ENCODE data around the gene TTLL13. TPM values are rescaled to one million over a fixed set of nuclear protein-coding genes. Genes with fewer than 3 reads are reported as not detected.
"Not testable (repeated sequence)": the region's sequence is repeated elsewhere in the genome, so short reads cannot be mapped to it uniquely, and the experiment has no call there.

The TTLL13 gene
- total RNA-seq, 1 donor from 2014 or later, result 1.3 TPM

DNA sequence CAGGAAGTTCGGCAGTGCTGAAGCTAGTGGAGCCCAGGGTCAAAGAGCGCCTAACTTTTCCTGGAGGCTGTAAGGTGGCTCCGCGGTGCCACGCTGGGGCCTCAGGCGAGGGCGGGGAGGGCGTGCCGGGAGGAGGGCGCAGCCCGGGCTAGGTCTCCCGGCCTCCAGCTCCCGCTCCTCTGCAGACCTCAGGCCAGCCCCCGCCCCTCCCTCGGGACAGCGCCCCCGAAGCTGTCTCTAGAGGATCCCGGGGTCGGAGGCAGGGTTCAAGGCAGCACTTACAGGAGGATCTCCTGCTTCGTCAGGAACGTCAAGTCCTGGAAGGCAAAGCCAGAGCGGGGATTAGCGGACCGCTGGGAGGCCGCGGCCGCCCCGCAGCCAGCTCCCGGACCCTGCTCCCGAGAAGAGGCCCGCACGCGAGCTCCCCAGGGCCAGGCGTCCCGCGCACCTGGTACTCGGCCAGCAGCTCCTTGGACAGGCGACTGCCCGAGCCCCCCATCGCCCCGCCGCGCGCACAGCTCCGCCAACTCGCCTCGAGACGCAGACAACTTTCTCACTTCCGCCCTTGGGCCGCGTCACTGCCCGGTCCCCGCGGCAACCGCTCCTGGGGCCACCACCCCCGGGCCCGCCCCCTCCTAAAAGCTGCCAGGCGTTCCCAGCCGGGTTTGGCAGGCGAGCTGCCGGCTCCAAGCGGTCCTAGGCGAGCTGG is 15.8 kb upstream of the TTLL13 start, which contains the start of gene CIB1:
Gene CIB1 (minus strand): TSS at position 555 of the 709 bp plus-strand sequence. CDS start 56 bp downstream, at position 499.
- H3K4me1 Mint-ChIP-seq (ENCODE audit: low read depth), result peaks cover 35% of the 10 kb centered on the region
- peaks cover 57% of the 10 kb centered on the region for H3K36me3 Mint-ChIP-seq (ENCODE audit: low read depth)
- DNase-seq (ENCODE audit: low spot score), result peak; percentile 97
- H3K27ac Mint-ChIP-seq, result peak within 1 kb of the TSS; percentile 86
- intact Hi-C loops (cut with micrococcal nuclease), result loop anchor here (1.0 to 10.0 kb wide), 6 partner anchors 32 to 701 kb away; partner anchors contain the start of genes HDDC3, NGRN, SEMA4B and UNC45A
- peak within 1 kb of the TSS; percentile 92 for H3K4me3 Mint-ChIP-seq (ENCODE audit: low read depth)
- no peaks in the 10 kb centered on the region for H3K9me3 Mint-ChIP-seq
- no peaks in the 10 kb centered on the region for H3K27me3 Mint-ChIP-seq (ENCODE audit: low read depth)

DNA sequence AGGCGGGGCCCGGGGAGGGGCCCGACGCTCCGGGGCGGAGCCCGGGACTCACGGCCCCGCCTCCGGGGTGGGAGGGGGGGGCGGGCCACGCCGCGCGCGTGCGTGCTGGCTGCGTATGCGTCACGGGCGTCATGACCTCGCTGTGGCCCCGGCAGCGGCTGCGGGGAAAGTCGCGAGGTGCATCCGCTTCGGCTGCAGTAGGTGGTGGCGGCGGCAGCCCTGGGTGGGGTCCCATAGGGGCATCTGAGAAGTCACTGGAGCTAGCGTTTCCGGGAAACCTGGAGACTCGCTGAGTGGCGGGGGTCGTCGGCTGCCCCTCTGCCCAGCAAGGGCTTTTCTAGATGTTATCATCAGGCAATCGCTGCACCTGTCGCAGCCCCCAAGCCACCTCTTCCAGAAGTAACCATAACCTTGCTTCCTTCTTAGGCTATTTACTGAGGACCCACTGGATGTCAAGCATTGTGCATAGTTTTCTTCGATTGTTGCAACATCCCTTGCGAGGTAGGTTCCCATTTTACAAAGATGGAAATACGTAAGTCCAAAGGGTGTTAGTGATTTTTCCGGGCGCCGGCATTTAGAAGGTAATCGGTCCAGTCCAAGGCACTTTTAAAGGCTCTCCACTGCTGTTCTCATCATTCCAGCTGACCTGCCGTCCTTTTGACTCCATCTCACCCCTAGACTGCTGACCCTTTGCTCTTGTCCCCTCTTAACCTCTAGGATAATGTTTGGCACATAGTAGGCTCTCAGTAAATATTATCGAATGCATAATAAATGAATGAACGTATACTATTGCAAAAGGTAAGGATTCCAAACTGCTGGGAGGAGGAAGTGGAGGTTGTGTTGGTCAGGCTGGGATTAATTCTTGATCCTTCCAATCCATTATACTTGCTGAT is 15.0 kb upstream of the TTLL13 start, which contains the start of gene GDPGP1:
Gene GDPGP1 (plus strand): TSS at position 114 of the 893 bp plus-strand sequence. CDS start 6,700 bp downstream, outside the sequence.
- no peak for DNase-seq (ENCODE audit: low spot score)
- Mint-ChIP-seq H3K4me1 (ENCODE audit: low read depth) (peaks cover 41% of the 10 kb centered on the region), H3K27me3 (ENCODE audit: low read depth) (no peaks in the 10 kb centered on the region), H3K36me3 (ENCODE audit: low read depth) (peaks cover 55% of the 10 kb centered on the region), H3K9me3 (no peaks in the 10 kb centered on the region), H3K27ac (peak within 1 kb of the TSS; percentile 86), H3K4me3 (ENCODE audit: low read depth) (peak within 1 kb of the TSS; percentile 92)
- intact Hi-C loops (cut with micrococcal nuclease), result loop anchor here (1.0 to 10.0 kb wide), 6 partner anchors 31 to 700 kb away; partner anchors contain the start of genes HDDC3, NGRN, SEMA4B and UNC45A

DNA sequence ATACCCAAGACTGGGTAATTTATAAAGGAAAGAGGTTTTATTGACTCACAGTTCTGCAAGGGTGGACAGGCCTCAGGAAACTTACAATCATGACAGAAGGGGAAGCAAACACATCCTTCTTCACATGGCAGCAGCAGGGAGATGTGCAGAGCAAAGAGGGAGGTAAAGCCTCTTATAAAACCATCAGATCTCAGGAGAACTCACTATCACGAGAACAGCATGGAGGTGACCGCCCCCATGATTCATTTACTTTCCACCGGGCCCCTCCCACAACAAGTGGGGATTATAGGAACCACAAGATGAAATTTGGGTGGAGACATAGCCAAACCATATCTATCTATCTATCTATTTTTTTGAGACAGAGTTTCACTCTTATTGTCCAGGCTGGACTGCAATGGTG is 10.0 kb upstream of the TTLL13 start:
- no peak for DNase-seq (ENCODE audit: low spot score)
- H3K9me3 Mint-ChIP-seq, result no peaks in the 10 kb centered on the region

DNA sequence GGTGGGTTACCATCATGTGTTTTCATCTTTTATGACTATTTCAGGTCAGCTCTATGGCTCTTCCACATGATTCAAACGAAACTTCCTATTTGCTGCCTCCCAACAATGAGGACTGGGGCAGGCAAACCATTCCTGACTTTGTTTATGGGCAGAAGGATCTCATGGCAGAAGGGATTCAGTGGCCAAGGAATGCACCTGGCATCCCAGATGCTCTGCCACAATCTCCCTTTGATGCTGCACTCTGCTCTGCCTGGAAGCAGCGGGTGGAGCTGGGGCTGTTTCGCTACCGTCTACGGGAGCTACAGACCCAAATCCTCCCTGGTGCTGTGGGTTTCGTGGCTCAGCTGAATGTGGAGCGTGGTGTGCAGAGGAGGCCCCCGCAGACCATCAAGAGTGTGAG is 8.5 kb upstream of the TTLL13 start:
- intact Hi-C loops (cut with micrococcal nuclease), result no loop called here
- Mint-ChIP-seq H3K36me3 (ENCODE audit: low read depth) (peaks cover 27% of the 10 kb centered on the region), H3K4me3 (ENCODE audit: low read depth) (no peak overlapping the region), H3K27ac (no peak overlapping the region), H3K9me3 (no peaks in the 10 kb centered on the region), H3K27me3 (ENCODE audit: low read depth) (no peaks in the 10 kb centered on the region), H3K4me1 (ENCODE audit: low read depth) (peaks cover 10% of the 10 kb centered on the region)
- no peak for DNase-seq (ENCODE audit: low spot score)

More for the DNA sequence above, 10.0 kb upstream of the TTLL13 start:
- peaks cover 16% of the 10 kb centered on the region for H3K4me1 Mint-ChIP-seq (ENCODE audit: low read depth)
- H3K27ac Mint-ChIP-seq, result no peak overlapping the region
- H3K4me3 Mint-ChIP-seq (ENCODE audit: low read depth), result no peak overlapping the region
- intact Hi-C loops (cut with micrococcal nuclease), result loop anchor here (10.0 kb wide), 1 partner anchor 695 kb away; the partner anchor contains the start of genes HDDC3 and UNC45A
- no peaks in the 10 kb centered on the region for H3K27me3 Mint-ChIP-seq (ENCODE audit: low read depth)
- peaks cover 28% of the 10 kb centered on the region for H3K36me3 Mint-ChIP-seq (ENCODE audit: low read depth)

DNA sequence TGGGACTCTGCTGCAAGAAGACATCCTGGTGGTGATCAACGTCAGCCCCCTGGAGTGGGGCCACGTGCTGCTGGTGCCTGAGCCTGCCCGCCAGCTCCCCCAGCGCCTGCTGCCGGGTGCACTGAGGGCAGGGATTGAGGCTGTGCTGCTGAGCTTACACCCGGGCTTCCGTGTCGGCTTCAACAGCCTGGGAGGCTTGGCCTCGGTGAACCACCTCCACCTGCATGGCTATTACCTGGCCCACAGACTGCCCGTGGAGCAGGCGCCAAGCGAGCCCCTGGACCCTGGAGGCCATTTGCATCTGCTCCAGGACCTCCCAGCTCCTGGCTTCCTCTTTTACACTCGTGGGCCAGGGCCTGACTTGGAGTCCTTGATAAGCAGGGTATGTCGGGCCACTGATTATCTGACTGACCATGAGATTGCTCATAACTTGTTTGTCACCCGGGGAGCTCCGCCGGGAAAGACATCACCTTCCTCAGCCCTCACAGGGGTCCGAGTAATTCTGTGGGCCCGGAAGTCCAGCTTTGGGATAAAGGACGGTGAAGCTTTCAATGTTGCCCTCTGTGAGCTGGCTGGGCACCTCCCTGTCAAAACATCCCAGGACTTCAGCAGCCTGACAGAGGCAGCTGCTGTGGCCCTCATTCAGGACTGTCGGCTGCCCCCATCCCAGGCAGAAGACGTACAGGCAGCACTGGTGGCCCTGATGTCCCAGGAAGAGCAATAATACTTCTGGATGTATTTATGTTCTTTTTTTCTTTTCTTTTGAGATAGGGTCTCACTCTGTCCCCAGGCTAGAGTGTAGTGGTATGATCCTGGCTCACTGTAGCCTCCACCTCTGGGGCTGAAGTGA is 7.8 kb upstream of the TTLL13 start:
- H3K36me3 Mint-ChIP-seq (ENCODE audit: low read depth), result peaks cover 20% of the 10 kb centered on the region
- H3K9me3 Mint-ChIP-seq, result no peaks in the 10 kb centered on the region
- no peak overlapping the region for H3K27ac Mint-ChIP-seq
- no peak for DNase-seq (ENCODE audit: low spot score)
- H3K4me3 Mint-ChIP-seq (ENCODE audit: low read depth), result no peak overlapping the region
- peaks cover 10% of the 10 kb centered on the region for H3K4me1 Mint-ChIP-seq (ENCODE audit: low read depth)
- intact Hi-C loops (cut with micrococcal nuclease), result no loop called here
- H3K27me3 Mint-ChIP-seq (ENCODE audit: low read depth), result no peaks in the 10 kb centered on the region

DNA sequence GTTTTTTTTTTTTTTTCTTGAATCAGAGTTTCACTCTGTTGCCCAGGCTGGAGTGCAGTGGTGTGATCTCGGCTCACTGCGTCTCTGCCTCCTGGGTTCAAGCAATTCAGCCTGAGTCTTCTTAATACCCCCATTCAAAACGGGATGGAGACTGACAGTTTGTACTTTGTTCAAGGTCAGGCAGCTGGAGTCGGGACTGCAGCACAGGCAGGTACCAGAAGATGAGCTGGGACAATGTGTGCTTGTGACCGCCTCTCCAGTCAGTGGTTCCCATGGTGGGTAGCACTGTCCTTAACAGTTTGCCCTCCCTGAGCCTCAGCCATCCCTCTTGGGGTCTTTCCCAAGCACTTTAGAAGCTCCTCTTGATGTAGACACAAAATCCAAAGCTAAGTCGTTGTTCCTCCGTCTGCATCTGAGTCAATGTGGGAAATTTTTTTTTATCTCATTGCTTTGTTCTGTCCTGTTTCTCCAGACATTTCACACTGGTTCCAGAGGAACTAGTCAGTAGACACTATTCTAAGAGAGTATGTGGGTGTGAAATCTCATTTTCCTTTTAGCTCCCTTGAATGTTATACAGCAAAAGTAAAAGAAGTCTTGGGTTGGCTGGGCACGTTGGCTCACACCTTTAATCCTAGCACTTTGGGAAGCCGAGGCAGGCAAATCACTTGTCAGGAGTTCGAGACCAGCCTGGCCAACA is 5.3 kb upstream of the TTLL13 start:
- intact Hi-C loops (cut with micrococcal nuclease), result no loop called here
- H3K4me3 Mint-ChIP-seq (ENCODE audit: low read depth), result no peak overlapping the region
- no peaks in the 10 kb centered on the region for H3K27me3 Mint-ChIP-seq (ENCODE audit: low read depth)
- peaks cover 12% of the 10 kb centered on the region for H3K4me1 Mint-ChIP-seq (ENCODE audit: low read depth)
- H3K9me3 Mint-ChIP-seq, result no peaks in the 10 kb centered on the region
- no peak overlapping the region for H3K27ac Mint-ChIP-seq
- DNase-seq (ENCODE audit: low spot score), result no peak
- peaks cover 9% of the 10 kb centered on the region for H3K36me3 Mint-ChIP-seq (ENCODE audit: low read depth)

DNA sequence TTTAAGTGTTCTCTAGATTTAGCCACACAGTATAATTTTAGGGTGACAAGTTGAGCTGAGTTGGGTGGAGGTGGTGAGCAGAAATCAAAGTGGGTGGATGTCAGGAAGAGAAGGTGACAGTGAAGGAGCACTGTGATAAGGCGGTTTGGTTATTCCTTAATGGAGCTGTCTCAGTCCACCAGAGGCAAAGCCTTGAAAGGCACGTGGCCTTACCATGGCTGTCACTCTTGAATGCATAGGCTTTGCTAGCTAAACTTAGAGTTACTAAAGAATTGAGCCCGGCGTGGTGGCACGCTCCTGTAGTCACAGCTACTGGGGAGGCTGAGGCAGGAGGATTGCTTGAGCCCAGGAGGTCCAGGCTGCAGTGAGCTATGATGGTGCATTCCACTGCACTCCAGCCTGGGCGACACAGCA is 560 bp upstream of the TTLL13 start:
- H3K36me3 Mint-ChIP-seq (ENCODE audit: low read depth), result no peaks in the 10 kb centered on the region
- intact Hi-C loops (cut with micrococcal nuclease), result loop anchor here (1.0 kb wide), 1 partner anchor 17 kb away; the partner anchor contains the start of gene NGRN
- peak overlapping the region; percentile 68 for H3K4me3 Mint-ChIP-seq (ENCODE audit: low read depth)
- no peak overlapping the region for H3K27ac Mint-ChIP-seq
- no peaks in the 10 kb centered on the region for H3K9me3 Mint-ChIP-seq
- no peak for DNase-seq (ENCODE audit: low spot score)
- H3K27me3 Mint-ChIP-seq (ENCODE audit: low read depth), result no peaks in the 10 kb centered on the region
- H3K4me1 Mint-ChIP-seq (ENCODE audit: low read depth), result peaks cover 11% of the 10 kb centered on the region

DNA sequence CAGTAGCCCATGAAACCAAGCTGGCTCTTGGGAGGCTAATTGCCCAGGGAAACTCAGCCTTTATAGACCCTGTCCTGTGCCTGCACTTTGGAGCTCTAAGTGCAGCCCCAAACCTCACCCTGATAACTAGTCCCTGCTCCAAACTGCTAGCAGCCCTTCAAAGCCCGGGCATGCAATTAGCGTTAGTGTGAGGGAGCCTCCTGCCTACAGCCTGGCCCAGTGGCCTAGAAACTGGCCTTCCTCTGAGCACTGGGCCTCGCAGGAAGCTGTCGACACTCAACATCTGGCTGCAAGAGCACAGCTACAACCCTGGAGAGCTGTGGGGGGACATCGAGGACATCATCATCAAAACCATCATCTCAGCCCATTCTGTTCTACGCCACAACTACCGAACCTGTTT is 8.4 kb downstream of the TTLL13 start:
- no peak for DNase-seq (ENCODE audit: low spot score)
- Mint-ChIP-seq H3K27me3 (ENCODE audit: low read depth) (no peaks in the 10 kb centered on the region), H3K27ac (no peak overlapping the region), H3K36me3 (ENCODE audit: low read depth) (no peaks in the 10 kb centered on the region), H3K9me3 (no peaks in the 10 kb centered on the region), H3K4me3 (ENCODE audit: low read depth) (no peak overlapping the region), H3K4me1 (ENCODE audit: low read depth) (peaks cover 12% of the 10 kb centered on the region)
- intact Hi-C loops (cut with micrococcal nuclease), result no loop called here

DNA sequence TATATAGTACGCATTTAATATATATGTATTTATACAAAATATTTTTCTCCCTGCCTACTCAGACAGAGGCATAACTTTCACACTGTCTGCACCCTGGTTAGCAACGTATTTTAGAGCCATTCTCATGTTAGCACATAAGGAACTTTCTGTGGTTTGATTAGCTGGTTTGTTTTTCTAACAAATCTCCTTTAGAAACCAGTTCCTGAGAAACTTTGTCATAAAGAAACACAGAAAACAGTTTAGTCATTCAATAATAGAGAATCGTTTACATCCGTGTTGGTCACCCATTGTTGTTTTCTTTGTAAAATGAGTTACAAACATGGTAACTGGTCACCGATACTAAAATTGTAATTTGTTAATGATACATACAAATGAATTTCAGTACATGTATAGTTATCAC is 10.2 kb downstream of the TTLL13 start:
- intact Hi-C loops (cut with micrococcal nuclease), result no loop called here
- peaks cover 18% of the 10 kb centered on the region for H3K4me1 Mint-ChIP-seq (ENCODE audit: low read depth)
- H3K4me3 Mint-ChIP-seq (ENCODE audit: low read depth), result no peak overlapping the region
- no peaks in the 10 kb centered on the region for H3K36me3 Mint-ChIP-seq (ENCODE audit: low read depth)
- peak overlapping the region; percentile 78 for H3K27ac Mint-ChIP-seq
- no peaks in the 10 kb centered on the region for H3K27me3 Mint-ChIP-seq (ENCODE audit: low read depth)
- no peak for DNase-seq (ENCODE audit: low spot score)
- no peaks in the 10 kb centered on the region for H3K9me3 Mint-ChIP-seq

DNA sequence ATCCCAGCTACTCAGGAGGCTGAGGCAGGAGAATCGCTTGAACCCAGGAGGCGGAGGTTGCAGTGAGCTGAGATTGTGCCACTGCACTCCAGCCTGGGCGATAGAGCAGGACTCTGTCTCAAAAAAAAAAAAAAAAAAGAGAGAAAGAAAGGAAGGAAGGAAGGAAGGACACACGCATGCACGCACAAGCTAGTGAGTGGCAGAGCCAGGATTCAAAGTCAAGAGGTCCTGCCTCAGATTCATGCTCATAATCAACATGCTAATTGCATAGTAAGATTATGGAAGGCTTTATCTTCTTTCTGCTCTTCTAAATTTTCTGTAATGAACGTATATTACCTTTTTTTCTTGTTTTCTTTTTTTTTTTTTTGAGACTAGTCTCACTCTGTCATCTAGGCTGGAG is 11.4 kb downstream of the TTLL13 start:
- H3K36me3 Mint-ChIP-seq (ENCODE audit: low read depth); H3K27ac Mint-ChIP-seq; H3K27me3 Mint-ChIP-seq (ENCODE audit: low read depth); H3K9me3 Mint-ChIP-seq; intact Hi-C loops (cut with micrococcal nuclease); DNase-seq (ENCODE audit: low spot score); H3K4me3 Mint-ChIP-seq (ENCODE audit: low read depth): not testable (repeated sequence)
- peaks cover 23% of the 10 kb centered on the region for H3K4me1 Mint-ChIP-seq (ENCODE audit: low read depth)

DNA sequence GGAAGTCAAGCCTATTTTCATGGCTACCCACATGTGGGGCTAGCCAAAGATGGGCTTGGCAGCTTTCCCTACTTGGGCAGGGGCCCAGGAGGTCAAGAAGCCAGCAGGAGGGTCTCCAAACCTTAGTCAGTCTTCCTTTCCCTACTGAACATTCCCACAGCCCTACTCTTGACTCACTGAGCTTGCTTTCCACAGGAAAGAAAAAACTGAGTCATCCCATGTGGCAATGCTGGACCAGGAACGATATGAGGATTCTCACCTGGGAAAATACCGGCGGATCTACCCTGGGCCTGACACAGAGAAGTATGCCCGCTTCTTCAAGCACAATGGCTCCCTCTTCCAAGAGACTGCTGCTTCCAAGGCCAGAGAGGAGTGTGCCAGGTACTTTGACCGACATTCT is 12.5 kb downstream of the TTLL13 start:
- Mint-ChIP-seq H3K4me3 (ENCODE audit: low read depth) (no peak overlapping the region), H3K36me3 (ENCODE audit: low read depth) (peaks cover 12% of the 10 kb centered on the region), H3K27me3 (ENCODE audit: low read depth) (no peaks in the 10 kb centered on the region), H3K27ac (no peak overlapping the region), H3K4me1 (ENCODE audit: low read depth) (peaks cover 26% of the 10 kb centered on the region), H3K9me3 (no peaks in the 10 kb centered on the region)
- intact Hi-C loops (cut with micrococcal nuclease), result no loop called here
- no peak for DNase-seq (ENCODE audit: low spot score)
